ENCODE data around the gene DCTN3.
"Not testable (repeated sequence)": the region's sequence is repeated elsewhere in the genome, so short reads cannot be mapped to it uniquely, and the experiment has no call there.

The DCTN3 gene

DNA sequence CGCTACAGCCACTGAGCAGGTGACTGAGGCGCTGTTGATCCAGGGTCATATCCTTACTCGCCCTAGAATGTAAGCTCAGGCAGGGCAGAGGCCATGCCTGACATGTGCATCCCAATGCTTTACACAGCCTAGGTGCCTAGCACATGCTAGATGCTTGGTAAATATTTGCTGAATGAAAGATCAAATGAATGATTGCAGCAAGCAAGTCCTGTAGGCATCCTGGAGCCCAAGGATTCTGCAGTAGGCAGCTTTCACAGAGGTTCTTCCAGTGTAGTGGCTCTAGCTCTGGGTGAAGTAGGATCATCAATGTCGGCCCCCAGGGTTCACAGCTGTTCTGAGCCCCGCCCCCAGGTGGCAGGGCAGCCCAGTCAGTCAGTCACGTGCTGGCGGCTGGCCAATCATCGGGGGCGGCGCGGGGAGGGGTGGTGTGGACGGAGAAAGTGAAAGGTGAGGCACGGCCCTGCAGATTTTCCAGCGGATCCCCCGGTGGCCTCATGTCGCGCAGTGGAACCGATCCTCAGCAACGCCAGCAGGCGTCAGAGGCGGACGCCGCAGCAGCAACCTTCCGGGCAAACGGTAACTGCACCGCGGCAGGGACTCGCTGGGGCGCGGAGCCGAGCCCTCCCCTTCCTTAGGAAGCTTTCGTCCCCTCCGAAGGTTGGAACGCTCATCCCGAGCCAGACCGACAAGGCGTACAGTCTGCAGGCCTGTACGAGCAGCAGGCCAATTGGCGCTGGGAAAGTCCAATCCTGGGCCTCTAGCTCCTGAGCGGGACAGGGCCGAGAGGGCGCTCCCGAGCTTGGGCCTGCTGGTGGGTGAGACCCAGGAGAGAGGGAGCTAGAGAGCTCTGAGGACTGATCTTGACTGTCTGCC, 26.2 kb upstream of the DCTN3 start, which contains the start of gene GALT:
Gene GALT, plus strand, starts transcription at position 465 of the 873 bp plus-strand sequence. Its CDS starts 30 bp downstream, at position 495.
- peak; percentile 90 to 92 for DNase-seq

GRCh38 chr9:34644766-34645314, 24.5 kb upstream of the DCTN3 start:
- no peak for DNase-seq

- DNase-seq: no peak
These were observed 22.4 kb upstream of the DCTN3 start for GRCh38 chr9:34642679-34643078.

DNA sequence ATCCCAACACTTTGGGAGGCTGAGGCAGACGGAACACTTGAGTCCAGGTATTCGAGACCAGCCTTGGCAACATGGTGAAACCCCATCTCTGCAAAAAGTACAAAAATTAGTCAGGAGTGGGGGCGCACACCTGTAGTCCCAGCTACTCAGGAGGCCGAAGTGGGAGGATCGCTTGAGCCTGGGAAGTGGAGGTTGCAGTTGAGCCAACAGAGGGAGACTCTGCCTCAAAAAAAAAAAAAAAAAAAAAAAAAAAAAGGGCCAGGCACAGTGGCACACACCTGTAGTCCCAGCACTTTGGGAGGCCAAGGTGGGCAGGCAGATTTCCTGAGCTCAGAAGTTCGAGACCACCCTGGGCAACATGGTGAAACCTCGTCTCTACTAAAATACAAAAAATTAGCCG, 19.0 kb upstream of the DCTN3 start:
- DNase-seq: not testable (repeated sequence)

DNA sequence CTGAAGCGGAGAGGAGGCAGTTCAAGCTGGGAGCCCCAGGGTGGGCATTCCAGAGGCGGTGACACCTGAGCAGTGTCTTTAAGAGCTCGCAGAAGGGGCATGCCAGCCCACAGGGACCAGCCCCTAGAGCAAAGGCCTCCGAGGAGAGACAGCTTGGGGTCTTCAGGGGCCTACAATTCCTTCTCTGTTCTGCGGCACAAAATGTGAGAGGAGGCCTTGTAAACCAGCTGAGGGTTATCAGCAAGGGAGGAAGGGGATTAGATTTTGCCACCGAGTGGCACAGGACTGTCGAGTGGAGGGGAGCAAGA, 17.8 kb upstream of the DCTN3 start:
- no peak for DNase-seq

GRCh38 chr9:34637356-34638137, 17.3 kb upstream of the DCTN3 start, which contains the start of gene SIGMAR1:
TSS of gene SIGMAR1 (minus strand) at chr9:34637787. CDS start at chr9:34637697, 90 bp downstream.
- DNase-seq: peak; percentile 93 to 95

- DNase-seq: peak; percentile 5 to 32
These were observed 16.6 kb upstream of the DCTN3 start for GRCh38 chr9:34636791-34637355.

DNA sequence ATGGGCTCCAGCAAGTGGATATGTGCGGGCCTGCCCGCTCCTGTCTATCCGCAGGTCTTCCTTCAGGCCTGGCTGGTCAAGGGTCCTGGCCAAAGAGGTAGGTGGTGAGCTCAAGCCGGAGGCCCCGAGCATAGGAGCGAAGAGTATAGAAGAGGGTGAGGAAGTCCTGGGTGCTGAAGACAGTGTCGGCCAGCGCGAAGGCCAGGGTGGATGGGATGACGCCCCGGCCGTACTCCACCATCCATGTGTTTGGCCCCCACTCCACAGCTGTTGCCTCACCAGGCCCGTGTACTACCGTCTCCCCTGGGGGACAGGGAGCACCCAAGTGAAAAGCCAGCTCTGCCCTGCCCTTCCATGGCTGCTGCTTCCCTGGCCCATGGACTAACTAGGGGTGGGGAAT, 15.3 kb upstream of the DCTN3 start:
- no peak for DNase-seq

DNA sequence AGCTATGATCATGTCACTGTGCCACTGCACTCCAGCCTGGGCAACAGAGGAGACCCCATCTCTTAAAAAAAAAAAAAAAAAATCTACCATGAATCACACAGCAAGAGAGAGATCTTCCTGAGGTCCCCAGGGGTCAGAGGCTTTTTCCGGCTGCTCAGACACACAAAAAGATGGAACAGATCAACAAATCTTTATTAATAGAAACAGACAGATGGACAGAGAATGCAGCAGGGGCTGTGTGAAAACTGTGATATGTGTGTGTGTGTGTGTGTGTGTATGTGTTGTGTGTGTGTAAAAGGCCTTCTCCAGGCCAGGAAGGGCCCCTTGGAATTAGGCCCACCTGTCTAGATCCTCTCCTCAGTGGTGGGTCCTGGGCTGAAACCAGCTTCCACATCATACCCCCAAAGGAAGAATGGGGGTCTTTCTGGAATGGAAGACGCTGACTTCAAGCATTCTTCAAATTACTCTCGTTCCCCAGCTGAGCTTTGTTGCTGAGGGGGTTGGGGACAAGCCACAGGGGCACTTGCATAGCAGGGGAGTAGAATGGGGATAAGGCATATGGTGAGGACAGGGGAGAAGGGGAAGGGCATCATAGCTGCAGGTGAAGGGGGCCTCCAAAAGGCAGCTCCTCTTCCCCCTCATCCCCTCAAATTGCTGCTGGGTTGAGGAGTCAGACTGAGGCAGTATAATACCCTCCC, 14.4 kb upstream of the DCTN3 start:
- DNase-seq: no peak

DNA sequence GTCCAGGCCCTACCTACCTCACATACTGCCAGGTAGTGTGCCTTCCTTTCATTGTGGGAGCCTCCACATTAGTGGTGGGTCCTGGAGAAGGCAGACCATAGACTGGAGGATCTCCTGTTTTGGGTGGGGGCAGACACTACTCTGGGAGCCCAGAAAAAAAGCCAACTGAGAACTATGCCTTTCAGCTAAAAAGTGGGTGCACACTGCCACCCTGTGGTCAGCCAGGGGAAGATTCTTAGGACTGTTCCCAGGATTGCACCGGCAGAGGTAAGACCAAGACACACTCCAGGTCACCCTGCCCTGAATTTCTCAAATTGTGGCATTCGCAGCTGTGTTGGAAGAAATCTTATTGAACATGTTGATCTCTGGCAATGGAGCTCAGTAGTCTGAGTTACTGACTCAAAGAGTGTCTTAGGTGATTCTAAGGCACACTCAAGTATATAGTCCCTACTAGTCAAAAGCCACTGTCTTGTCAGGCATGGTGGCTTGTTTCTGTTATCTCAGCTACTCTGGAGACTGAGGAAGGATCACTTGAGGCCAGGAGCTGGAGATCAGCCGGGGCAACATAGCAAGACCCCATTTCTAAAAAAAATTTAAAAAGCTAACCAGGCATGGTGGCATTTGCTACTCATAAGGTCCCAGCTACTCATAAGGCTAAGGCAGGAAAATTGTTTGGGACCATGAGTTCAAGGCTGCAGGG, 13.7 kb upstream of the DCTN3 start:
- DNase-seq: peak; percentile 55 to 72

GRCh38 chr9:34633166-34633565, 12.9 kb upstream of the DCTN3 start:
- DNase-seq: no peak

DNA sequence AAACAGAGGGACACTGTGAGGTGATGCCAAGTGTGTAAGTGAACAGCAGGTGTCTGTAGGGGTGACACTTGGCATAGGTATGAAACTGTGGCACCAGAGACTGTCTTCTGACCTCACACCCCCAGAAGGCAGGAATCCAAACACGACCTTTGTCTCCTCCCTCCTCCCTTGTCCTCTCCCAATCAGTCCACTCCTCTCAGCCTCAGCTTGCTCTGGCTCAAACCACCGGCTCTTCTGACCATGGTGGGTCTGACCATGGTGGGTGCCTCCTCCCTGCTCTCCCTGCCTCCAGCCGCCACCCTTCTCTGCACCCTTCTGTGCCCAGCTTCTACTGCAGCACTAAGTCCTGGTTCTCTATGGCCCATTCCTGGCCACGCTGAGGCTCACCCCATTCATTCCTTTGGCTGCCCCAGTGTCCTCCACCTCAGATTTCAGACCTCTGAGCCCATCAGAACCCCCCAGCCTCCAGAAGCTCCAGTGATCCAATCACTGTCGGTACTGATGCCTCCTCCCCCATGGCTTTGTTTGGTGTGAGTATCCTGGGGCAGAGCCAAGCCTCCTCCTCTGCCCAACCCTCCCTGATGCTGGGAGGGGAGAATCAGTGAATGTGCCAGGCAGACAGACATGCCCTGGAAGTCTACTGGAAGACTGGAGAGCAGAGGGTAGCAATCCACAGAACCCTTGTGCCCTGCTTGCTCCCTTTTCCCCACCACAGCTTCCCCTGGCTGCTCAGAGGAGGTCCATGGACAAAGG, 10.3 kb upstream of the DCTN3 start:
- no peak for DNase-seq

DNA sequence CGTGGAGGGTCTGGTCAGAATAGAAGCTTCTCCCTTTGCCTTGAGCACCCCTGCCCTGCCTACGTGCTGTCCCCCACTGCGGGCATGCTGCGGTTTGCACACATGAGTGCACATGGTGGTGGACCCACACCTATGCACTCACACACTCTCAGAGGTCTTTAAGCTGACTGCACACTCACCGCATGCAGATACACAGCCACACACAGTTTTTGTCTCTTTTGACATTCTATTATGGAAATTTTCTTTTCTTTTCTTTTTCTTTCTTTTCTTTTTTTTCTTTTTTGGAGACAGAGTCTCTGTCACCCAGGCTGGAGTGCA, 9.2 kb upstream of the DCTN3 start:
- no peak for DNase-seq

GRCh38 chr9:34628656-34629490, 8.6 kb upstream of the DCTN3 start, which contains the start of gene ARID3C:
TSS of gene ARID3C (minus strand) at chr9:34629066. CDS start at chr9:34628014, 1,052 bp downstream.
- DNase-seq: peak; percentile 22 to 58

DNA sequence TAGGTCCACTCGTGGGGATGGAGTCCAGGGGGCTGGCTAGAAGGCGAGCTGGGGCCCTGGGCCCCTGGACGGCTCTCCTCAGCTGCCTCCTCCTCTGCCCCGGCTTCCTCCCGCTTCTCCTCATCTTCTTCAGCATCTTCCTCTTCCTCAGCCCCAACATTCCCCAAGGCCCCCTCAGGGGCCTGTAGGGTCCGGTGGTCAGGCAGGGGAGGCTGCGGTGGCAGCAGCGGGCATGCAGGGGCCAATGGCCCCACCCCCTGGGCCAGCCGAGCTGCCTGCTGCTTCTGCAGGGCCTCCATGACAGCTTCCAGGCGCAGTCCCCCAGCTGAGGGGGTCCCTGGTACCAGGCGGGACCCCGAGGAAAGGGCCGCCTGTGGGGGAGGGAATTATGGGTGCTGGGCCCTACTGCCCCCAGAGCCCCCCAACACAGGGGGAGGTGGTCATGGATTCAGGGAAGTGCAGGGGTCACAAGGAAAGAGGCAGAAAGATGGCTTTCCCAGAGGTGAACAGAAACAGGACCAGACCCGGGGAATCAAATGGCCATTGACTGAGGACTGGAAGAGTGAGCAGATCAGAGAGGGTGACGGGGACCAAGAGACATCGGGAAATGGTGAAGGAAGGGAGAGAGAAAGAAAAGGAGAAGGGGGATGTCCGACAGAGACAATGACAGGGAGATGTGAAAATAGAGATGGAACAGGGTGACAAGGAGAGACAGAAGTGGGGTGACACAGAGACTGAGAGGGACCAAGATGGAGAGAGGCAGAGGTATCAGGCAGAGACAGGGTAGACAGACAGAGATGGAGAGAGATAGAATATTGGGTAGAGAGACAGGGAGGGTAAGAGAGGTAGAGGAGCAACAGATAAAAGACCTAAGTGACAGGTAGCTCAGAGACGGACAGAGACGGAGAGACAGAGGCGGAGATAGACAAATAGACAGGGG, 7.7 kb upstream of the DCTN3 start:
- no peak for DNase-seq

- DNase-seq: no peak
These were observed 4.8 kb upstream of the DCTN3 start for GRCh38 chr9:34625186-34625486.

DNA sequence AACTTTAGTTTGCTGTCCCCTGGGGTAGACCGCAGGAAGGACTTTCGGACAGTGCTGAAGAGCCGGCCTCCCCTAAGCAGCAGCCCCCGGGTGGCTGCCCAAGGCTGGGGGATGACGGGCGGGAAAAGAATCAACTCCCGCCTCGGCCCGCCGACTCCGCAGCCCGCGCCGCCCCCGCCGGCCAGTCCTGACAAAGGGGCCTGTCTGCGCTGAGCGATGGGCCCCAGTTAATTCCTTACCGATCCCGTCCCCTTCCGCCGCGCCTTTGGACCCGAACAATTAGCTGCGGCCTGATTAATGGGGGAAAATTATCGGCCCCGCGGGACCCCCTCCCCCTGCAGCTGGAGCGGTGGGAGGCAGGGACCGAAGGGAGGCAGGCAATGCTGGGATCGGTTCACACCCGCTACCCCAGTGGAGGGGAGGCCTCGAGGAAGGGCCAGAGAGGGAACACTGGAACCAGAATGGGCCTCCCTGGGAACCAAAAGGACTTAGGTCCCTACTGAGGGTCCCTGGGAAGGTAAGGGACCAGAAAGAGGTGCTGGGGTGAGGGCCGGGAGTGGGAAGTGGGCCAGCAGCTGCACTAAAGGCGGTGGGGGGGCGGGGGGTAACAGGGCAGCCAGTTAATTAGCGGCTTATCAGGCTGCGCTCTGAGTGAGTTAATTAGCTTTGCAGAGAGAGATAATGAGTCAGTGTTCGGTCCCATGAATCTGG, 4.3 kb upstream of the DCTN3 start:
- no peak for DNase-seq

DNA sequence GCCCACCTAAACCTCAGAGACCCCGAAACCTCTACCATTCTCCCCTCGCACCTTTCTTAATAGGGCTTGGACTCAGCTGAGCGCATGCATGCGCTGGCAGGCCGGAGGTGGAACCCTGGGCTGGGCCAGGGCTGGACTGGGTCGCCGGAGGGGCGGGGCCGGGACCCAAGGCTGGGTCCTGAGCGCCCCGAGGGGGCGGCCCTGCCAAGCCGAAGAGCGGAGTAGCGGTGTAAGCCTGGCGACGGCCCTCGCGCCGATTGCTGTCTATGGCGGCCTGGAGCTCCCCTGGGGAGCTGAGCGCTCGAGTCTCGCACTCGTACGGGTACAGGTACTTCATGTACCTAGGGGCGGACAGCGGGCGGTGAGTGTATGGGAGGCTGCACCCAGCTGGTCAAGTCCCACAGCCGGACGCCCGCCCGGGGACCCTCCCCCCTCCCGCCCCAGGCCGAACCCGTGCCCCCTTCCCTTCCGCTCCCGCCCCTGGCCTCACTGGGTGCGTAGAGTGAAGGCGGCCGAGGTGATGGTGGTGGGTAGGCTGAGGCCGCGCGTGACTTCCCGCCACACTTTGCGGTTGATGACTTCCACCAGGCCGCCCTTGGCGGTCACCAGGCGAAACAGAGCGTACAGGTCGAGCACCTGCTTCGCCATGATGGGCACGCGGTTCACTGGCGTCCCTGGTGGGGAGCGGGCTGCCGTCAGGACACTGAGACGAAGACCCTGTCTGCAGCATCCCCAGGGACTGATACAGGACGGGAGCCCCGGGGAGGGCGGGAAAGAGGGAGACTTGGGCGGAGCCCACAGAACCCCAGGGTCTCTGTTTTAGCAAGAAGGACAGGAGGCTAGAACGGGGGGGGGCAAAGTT, 3.3 kb upstream of the DCTN3 start:
- DNase-seq: no peak
